Fibroblast of skin of back (primary cell): ENCODE results near the gene IL12RB1.

Experiments
- DNase-seq: peaks from one replicate; pipeline ENCODE4 v3.0.0-alpha.2; 2013

Gene IL12RB1

DNA sequence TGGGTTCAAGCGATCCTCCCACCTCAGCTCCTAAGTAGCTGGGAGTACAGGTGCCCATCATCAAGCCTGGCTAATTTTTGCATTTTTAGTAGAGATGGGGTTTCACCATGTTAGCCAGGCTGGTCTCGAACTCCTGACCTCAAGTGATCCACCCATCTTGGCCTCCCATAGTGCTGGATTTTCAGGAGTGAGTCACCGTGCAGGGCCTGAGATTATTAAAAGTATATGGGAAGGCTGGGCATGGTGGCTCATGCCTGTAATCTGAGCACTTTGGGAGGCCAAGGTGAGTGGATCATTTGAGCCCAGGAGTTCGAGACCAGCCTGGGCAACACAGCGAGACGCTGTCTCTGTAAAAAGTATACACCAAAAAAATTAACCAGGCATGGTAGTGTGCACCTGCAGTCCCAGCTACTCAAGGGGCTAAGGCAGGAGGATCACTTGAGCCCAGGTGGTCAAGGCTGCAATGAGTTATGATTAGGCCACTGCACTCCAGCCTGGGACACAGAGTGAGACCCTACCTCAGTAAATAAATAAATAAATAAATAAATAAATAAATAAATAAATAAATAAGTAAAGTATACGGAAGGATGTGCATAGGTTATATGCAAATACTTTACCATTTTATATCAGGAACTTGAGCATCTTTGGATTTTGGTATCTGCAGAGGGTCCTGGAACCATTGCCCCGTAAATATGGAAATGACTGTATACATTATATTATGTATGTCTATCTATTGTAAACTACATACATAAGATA is 854 bp downstream of the IL12RB1 start:
- DNase-seq, result no peak

DNA sequence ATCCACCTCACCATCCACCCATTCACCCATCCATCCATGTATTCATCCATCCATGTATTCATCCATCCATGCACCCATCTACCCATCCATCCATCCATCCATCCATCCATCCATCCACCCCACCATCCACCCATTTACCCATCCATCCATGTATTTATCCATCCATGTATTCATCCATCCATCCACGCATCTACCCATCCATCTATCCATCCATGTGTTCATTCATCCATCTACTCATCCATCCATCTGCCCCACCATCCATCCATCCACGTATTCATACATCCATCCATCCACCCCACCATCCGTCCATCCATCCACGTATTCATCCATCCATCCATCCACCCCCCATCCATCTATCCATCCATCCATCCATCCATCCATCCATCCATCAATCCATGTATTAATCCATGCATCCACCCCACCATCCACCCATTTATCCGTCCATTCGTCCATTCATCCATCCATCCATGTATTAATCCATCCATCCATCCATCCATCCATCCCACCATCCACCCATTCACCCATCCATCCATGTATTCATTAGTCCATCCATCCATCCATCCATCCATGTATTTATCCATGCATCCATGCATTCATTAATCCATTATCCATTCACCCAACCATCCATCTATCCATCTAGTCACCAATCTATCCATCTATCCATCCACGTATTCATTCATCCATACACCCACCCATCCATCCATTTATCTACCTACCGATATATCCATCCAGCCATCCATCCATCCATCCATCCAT is 2.6 kb downstream of the IL12RB1 start:
- DNase-seq, result no peak

DNA sequence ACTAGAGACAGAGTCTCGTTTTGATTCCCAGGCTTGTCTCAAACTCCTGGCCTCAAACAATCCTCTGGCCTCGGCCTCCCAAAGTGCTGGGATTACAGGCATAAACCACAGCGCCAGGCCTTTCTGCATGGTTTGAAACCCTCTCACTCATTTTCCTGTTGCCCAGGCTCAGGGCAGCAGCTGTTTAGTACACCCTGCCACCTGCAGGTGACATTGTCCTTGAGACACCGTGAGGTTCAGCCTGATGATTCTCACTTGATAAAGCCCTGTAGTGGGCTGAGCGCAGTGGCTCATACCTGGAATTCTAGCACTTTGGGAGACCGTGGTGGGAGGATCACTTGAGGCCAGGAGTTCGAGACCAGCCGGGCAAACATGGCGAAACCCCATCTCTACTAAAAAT is 12.5 kb downstream of the IL12RB1 start:
- DNase-seq, result no peak

DNA sequence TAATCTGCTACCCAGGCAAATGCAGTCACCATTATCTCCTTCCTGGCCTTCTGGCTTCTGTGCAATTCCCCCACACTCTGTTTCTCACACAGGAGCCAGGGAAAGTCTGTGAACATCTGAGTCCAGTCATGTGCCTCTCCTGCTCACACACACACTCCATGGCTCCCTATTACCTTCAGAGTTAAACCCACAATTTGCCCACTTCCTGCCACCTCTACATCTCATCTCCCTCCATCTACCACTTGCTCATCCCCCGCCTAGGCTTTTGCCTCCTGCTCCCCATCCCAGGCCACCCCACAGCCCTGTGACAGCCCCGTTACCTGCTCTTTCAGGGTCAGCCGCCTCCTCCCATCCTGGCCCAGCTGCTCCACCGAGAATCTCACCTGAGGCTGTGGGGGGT is 13.5 kb downstream of the IL12RB1 start:
- no peak for DNase-seq

DNA sequence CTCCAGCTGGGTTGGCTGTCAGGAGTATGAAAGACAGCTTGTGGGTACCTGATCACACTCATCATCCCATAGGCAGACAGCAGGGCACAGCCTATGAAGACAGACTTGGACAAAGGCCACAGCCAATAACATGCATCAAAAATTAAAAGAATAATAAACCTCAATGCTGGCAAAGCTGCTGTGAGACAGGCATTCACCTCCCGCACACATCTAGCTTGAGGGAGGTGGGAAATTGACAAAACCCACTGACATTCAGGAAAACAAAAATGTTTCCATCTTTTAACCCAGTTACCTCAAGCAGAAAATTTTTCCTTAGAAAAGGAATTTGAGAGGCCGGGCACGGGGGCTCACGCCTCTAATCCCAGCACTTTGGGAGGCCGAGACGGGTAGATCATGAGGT is 14.4 kb downstream of the IL12RB1 start:
- no peak for DNase-seq

DNA sequence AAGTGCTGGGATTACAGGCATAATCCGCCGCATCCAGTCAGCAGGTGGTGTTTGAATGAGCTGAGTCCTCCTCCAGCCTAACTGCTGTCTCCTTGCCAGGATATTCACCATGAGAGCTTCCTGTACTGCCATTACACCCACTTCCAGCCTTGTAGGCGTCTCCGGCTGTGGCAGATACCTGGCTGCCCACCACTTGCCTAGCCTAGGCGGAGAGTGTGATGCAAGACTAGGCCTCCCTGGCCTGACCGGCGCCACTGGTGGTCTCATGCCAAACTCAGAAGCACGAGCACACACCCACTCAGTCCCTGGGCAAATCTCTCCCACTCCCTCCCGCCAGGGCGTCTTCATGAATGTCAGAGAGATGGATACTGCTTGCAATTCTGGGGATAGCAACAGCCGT is 16.6 kb downstream of the IL12RB1 start:
- no peak for DNase-seq

DNA sequence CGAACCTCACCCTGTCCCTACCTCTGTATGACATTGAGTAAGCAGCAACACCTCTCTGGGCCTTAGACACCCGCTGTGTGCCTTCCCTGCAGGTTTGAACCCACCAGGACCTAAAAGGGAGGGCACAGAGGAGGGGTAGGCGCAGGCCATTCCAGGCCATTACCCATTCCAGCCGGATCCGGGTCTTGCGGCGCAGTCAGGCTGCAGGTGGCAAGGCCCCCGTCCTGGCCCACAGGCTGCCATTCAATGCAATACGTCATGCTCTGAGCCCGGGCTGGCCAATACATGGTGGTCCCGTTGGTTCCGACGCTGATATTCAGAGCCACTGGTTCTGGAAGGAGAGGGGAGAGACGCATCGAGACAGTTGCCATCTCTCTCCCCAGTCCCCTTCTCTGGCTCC is 17.4 kb downstream of the IL12RB1 start:
- no peak for DNase-seq

DNA sequence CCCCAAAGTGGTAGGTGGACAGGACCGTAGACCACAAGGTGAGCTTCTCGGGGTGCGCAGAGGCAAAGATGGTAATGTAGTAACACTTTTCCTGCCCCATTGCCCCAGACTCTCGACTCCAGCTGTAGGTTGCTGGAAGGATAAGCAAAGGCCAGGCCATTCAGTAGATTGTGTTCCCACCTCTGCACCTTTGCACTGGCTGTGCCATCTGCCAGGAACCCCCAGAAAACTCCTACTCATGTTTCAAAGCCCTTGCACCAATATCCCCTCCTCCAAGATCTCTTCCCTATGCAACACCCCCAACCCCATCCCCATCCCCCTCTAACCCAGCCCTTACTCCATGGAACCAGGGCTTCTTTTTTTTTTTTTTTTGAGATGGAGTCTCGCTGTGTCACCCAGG is 18.3 kb downstream of the IL12RB1 start:
- DNase-seq, result no peak

DNA sequence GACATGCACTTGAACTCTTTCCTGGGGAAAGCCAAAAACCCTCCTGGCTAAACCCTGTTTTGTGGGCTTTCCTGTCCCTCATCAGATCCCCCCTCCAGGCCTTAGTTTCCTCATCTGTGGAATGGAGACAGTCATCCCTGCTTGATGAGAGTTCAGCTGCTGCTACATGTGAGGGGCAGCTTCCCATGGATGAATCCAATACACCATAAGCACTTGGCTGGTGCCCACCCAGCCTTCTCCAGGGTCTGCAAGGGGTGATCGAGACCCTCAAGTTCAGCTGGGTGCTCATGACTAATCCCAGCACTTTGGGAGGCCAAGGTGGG is 21.6 kb downstream of the IL12RB1 start:
- no peak for DNase-seq

DNA sequence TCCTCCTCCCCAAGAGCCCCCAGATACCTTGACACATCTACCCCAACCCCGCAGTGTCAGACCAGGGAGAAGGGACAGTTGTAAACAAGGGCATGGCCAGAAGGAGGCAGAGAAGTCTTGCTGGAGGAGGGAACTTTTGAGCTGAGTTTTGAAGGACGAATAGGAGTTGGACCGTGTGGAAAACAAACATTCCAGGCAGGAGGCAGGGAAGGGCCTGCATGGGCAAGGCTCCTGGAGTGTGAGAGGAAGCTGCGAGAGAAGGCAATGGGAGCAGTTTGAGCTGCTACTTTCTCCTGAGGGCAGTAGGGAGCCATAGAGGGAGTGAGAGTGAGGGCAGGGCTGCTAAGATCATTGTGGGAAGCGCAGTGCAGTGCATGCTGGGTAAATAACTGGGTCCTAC is 23.3 kb downstream of the IL12RB1 start:
- DNase-seq, result no peak

DNA sequence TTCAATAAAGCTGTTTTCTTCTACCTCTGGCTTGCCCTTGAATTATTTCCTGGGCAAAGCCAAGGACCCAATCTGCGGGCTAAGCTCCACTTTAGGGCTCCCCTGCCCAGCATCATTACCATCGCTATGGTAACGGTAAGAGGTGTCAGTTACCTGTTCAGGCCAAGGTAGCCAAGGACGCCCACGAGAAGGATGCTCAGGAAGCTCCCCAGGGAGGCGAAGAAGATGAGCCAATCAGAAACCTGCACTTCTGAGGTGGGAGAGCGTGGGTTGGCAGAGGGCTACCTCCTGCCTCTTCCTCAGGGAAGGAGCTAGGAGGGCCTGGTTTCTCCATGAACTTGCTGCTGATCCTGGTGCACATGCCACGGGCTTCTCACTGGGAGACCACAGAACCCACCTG is 24.7 kb downstream of the IL12RB1 start:
- DNase-seq, result no peak

DNA sequence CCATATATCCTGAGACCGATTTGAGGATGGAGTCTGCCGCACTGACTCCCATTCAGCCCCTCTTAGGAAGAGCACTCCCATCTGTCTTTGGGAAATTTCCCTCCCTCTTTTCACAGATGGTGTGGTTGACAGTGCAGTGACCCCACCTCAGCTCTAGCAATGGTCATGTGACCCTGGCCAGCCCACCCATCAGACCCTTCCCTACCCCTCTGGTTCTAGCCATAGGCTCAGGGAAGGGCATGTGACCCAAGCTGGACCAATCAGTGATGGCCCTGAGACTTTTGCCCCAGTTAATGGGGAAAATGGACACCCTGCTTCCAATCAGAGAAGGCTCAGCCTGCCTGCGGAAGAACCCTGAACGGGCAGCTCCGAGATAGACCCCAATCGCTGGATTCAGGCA is 26.3 kb downstream of the IL12RB1 start:
- DNase-seq, result no peak

DNA sequence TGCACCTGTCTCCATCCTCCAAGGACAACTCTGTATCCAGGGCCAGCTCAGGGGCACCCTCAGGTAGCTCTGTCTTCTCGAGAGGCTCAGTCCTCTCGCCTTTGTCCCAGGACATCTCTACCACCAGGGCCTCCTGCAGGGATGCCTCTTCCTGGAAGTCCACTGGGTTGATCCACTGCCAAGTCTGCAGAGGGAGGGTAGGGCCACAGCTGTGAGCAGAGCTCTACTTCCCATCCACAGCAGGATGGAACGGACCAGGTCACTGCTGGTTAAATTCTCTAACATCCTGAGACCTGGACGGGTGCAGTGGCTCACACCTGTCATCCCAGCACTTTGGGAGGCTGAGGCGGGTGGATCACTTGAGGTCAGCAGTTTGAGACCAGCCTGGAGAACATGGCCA is 26.8 kb downstream of the IL12RB1 start:
- no peak for DNase-seq

DNA sequence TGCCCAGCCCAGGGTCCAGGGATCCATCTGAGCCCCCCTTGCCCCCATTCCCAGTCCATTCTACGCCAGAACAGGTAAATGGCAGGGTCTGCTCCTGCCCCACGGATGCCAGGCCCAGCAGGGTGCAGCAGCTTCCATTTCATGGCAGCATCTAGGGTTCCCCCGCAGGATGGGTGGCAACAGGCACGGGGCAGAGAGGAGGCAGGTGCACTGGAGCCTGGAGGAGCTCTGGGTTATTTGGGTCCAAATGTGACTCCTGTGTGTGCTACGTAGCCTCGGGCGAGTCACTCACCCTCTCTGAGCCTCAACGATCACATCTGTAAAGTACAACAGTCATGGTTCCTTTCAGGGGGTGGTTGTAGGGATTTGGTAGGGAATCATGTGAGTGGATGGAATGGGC is 27.4 kb downstream of the IL12RB1 start:
- DNase-seq, result no peak

DNA sequence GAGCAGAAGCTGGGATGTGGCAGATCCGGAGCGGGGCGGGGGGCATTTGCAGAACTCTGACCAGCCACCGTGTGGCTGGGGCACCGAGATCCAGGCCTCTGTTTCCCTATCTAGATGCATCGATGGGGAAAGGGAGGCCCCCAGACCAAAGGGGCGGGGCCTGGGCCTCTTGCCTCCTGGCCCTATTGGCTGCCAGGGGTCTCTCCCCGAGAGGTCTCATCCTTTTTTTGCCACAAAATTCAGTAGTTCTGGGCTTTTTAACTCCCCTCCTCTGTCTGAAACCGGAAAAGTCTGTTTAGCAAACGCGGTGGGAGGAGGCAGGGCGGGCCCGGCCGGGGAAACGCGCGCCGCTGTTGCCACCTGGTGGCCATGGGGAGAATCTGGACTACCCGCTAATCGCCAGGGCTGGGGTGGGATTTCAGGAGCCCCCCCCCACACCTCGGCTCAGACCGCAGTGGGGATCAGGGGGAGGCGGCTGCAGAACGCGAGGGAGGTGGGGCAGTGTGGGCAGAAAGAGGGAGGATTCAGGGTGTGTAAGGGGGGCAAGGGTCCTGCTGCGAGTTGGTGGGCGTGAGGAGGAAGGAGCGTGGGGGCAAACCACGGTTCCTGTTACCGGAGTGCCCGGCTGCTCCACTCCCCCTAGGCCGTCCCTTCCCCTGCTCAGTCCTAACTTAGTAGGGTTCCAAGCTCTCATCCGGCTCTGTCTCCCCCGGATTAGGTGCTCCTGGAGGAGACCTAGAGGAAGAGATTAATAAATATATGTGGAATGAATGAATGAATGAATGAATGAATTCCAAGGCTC is 28.3 kb downstream of the IL12RB1 start:
- DNase-seq, result peak; percentile 73

DNA sequence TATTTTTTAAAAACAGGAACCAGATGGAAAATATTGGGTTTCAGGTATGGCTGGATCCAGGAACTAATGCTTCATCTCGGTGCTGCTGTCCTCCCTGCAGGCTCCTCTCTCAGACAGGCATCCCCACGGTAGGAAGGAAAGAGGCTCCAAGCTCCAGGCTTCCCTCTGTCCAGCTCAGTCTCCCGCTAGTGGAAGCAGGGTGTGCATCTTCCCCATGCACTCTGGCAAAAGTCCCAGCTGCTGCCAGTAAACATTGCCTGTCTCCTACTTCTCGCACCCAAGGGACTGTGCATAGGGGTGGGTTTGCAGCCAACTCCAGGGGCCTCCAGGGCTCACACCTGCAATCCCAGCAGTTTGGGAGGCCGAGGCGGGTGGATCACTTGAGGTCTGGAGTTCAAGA is 29.2 kb downstream of the IL12RB1 start:
- no peak for DNase-seq

DNA sequence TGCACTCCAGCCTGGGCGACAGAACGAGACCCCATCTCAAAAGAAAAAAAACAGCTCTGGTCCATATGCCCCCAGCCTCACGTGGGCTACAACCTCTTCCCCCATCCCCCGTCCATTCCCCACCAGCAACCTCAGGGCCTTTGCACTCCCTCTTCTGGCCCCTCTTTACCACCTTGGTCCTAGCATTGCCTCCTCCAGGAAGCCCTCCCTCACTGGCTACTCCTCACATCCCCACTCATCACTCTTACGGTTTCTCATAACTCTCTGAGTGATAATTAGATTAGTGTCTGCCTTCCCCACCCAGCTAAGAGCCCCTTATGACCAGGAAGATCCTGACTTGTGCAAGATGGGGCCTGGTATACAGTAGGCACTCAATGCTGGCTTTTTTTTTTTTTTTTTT is 30.8 kb downstream of the IL12RB1 start:
- DNase-seq, result no peak

DNA sequence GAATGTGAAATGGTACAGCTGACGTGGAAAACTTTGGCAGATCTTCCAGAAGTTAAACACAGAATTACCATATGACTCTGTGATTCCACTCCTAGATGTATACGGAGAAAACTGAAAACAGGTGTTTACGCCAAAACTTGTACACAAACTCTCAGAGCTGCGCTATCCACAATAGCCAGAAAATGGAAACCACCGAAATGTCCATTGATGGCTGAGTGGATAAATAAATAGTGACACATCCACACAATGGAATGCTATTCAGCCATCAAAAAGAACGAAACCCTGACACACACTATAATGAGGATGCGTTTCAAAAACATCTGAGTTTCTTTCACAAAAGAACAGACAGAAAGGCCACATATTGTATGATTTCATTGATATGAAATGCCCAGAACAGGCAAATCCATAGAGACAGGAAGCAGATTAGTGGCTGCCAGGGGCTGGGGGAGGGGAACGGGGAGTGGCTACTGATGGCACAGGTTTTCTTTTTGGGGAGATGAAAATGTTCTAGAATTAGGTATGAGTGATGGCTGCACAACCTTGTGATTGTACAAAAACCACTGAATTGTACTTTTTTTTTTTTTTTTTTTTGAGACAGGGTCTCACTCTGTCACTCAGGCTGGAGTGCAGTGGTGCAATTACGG is 33.0 kb downstream of the IL12RB1 start:
- peak; percentile 61 for DNase-seq

DNA sequence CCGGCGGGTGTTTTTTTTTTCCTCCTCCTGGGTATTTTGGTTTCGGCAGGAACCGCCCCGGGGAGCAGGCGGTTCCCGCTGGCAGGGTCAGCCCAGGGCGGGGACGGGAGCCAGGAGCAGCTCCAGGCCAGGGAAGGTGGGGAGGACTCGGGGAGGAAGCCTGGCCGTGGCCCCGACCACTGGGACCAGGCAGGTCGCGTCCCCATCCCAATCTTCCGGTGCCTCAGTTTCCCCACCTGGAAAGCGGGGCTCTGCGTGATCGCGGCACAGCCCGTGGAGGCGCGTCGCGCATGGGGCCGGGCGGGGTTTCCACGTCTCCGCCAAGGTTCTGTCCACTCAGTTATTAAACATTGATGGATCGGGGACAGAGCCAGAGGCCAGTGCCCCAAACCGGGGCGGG is 34.8 kb downstream of the IL12RB1 start:
- DNase-seq, result no peak

DNA sequence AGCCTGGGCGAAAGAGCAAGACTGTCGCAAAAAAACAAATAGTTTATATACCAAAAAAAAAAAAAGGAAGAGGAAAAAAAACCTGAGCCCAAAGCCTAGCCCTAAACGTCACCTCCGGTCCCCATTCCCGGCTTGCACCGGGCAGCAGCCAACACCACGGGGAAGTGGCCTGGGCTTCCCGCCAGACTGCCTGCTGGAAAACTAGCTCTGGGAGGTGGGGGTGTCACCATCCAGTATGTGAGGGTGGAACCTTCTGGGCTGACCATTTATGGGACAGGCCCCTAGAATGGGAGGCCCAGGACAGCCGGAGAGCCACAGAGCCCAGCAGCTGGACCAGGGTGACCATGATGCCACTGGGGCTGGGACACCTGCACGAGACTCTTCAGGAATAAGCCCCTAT is 37.3 kb downstream of the IL12RB1 start:
- DNase-seq, result no peak

DNA sequence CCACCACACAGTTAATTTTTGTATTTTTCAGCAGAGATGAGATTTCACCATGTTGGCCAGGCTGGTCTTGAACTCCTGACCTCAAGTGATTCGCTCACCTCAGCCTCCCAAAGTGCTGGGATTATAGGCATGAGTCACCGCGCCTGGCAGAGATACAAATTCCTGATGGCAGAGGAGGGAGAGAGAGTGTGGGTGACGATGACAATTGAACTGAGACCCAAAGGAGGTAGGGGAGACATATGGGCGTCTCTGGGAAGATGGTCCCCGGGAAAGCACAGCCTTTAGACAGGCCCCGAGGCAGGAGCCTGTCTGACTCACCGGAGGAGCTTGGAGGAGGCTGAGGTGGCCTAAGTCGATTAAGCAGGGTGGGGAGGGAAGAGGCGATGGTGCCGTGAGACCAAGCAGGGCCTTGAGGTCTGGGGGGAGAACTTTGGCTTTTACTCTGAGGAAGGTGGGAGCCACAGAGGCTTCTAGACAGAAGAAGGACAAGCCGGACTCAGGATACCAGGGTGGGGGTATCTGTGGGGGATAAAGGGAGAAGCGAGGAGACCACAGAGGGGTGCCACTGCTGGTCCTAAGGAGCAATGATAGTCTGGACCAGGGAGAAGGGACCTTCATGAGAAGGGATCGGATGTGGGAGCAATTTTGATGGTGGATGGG is 40.5 kb downstream of the IL12RB1 start:
- DNase-seq, result peak; percentile 90

DNA sequence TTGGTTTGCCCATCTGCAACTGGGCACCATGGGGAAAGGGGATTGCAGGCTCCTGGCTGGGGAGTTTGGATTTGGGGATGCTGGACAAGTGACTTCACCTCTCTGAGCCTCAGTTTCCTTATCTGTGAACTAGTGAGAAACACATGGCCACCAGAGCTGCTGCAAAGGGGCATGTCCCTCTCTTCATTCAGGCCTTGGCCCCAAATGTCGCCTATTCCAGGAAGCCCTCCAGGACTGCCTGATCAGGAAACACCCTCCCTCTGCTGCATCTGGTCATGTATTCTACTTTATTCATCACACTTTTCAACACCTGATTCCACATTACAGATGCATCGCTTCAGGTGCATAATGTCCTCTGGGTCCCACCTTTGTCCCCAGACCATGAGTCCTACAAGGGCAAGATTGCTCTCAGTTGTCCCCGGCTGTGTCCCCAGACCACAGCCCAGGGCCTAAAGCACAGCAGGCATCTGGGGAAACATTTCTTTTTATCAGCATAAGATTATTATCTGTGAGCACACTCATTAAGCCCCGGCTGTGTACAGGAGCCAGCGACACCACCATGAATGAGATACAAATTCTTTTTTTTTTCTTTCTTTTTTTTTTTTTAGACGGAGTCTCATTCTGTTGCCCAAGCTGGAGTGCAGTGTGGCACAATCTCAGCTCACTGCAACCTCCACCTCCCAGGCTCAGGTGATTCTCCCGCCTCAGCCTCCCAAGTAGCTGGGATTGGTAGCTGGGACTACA is 41.3 kb downstream of the IL12RB1 start:
- no peak for DNase-seq
